Breast epithelium (tissue), 3 donors: ENCODE results near the gene EHMT1.

Experiments used
- POLR2A ChIP-seq: fragments of 450-650 bp; IDR thresholded peaks from one replicate; pipeline ENCODE4 v1.6.1; 2016; ENCODE audit warnings: antibody characterized with exemption, mild to moderate bottlenecking, moderate library complexity
- POLR2AphosphoS5 ChIP-seq, 3 donors: sonication (generic); formaldehyde crosslinking; IDR thresholded peaks; one replicate each; pipeline ENCODE4 v1.6.1; 2017; ENCODE audit warnings: antibody characterized with exemption in 3 of 3
- TF ChIP-seq, protein P1 (sequence below), 3 donors: fragments of 450-650 bp; IDR thresholded peaks; one replicate each; pipeline ENCODE4 v1.5.1; 2016 to 2017; ENCODE audit warnings: antibody characterized with exemption in 3 of 3, mild to moderate bottlenecking in 3 of 3, moderate library complexity in 3 of 3

DNA sequence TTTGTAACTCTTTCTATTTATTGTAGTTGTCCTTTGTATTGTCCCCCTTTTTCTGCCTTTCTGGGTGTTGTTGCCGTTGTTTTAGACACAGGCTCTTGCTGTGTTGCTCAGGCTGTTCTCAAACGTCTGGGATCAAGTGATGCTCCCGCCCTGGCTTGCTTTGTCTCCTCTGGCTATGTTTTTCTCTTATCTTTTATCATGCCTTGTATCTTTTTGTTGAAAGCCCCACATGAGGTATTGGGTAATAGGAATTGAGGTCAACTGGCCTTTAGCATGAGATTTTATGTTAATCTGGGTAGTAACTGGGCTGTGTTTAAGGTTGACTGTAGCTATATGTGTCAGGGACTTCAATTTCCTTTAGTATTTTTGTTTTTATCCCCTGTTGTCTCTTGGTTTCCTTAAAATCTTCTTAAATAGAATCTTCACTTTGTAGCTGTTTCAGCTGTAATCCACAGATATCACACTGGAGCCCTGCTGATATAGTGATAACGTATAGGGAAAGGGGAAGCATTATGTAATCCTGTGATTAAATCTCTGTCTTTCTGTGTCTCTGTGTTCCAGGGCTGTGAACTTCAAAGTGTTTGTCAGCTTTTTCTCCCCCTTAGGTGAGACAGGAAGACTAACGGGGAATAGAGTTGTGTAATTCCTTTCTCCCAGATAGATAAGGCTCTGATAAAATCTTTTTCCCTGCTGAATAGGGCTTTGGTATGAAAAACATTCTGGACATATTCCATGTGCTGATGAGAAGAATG, 232.9 kb downstream of the EHMT1 start:
- TF ChIP-seq POLR2A (no peak), POLR2AphosphoS5 (IDR thresholded peaks at IDR 0.05) (no peak)
- TF ChIP-seq, protein P1, sequence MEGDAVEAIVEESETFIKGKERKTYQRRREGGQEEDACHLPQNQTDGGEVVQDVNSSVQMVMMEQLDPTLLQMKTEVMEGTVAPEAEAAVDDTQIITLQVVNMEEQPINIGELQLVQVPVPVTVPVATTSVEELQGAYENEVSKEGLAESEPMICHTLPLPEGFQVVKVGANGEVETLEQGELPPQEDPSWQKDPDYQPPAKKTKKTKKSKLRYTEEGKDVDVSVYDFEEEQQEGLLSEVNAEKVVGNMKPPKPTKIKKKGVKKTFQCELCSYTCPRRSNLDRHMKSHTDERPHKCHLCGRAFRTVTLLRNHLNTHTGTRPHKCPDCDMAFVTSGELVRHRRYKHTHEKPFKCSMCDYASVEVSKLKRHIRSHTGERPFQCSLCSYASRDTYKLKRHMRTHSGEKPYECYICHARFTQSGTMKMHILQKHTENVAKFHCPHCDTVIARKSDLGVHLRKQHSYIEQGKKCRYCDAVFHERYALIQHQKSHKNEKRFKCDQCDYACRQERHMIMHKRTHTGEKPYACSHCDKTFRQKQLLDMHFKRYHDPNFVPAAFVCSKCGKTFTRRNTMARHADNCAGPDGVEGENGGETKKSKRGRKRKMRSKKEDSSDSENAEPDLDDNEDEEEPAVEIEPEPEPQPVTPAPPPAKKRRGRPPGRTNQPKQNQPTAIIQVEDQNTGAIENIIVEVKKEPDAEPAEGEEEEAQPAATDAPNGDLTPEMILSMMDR (IDR thresholded peaks at IDR 0.05): no peak
